ENCODE results near the gene ATP6V1F.

ATP6V1F gene

DNA sequence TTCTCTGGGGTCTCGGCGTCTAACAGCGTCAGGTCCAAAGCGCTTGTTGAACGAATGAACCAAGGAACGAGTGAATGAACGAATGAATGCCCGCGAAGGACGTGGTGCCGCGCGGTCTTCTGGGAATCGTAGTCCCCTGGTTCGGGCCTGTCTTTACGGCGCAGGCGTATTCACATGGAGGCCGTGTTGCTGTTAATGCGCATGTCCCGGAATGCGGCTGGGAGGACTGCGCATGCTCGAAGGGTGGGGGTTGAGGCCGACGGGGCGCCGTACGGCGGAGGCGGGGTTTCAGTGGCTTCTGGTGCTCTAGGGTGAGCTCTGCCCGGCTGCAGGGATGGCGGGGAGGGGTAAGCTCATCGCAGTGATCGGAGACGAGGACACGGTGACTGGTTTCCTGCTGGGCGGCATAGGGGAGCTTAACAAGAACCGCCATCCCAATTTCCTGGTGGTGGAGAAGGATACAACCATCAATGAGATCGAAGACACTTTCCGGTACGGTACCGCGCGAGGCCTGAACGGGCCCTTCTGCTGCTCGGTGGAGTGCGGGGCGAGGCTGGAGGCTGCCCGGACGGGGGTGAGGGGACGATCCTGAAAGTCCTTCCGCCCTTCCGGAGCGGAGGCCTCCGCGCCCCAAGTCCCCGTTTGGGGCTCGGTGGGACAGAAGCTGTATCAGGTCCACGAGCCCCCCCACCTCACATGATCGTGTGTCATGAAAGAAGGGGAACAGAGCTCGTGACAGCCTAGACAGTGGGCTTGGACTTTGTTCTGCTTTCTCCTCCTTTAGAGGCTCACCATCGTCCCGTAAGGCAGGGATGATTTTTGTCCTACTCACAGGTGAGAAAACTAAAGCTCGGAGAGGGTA, at the start of gene ATP6V1F:
Gene ATP6V1F (plus strand): TSS at position 286 of the 862 bp plus-strand sequence. CDS start 49 bp downstream, at position 335.
- TF ChIP-seq GATA2 (IDR thresholded peaks at IDR 0.05; ENCODE audit: low read depth, low read length) = peak; percentile 32; the same call in 1 of the 2 replicates
- TF ChIP-seq GATA3 (IDR thresholded peaks at IDR 0.05; ENCODE audit: low read depth, low read length) = no peak

DNA sequence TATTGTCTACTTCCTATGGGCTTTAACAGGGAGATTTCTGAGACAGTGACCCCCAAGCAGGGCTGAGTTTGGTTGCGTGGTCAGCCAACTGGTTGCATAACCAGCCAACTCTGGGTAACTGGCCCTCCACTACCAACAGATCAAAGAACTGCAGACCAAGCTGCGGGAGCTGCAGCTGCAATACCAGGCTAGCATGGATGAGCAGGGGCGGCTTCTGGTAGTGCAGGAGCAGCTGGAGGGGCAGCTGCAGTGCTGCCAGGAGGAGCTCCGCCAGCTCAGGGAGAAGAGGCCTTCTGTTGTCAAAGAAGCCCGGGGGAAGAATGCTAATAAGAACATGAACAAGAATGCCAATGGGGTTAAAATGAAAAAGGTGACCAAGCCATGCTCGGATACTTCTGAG, 48.2 kb upstream of the ATP6V1F start:
- TF ChIP-seq GATA3 (IDR thresholded peaks at IDR 0.05; ENCODE audit: low read depth, low read length) (no peak), GATA2 (IDR thresholded peaks at IDR 0.05; ENCODE audit: low read depth, low read length) (no peak)

DNA sequence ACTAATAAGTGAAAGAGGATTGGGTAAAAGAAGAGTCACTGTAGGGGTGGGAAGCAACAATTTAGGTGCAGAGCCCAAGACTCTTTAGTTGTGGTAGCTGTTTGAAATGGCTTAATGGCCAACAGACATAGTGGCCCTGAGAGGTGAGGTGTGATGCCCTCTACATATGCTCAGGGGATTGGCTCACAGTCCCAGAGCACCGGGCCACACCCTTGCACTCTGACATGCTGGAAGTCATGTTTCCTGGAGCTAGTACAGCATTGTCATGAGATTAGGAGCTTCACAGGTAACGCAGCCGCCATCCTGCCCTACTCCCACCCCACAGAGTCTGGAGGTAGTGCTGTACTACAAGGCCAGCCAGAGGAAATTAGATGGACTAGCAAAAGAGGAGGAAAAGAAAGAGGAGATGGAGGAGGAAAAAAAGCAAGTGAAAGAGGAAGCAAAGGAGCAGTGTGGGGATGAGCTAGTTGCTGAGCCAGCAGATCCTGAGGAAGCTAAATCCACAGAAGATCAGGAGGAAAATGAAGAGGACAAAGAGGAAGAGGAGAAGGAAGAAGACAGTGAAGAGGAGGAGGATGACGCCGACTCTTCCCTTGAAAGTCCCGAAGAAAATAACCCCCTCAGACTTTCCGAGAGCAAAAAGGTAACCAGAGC, 47.2 kb upstream of the ATP6V1F start:
- TF ChIP-seq GATA2 (IDR thresholded peaks at IDR 0.05; ENCODE audit: low read depth, low read length) (no peak), GATA3 (IDR thresholded peaks at IDR 0.05; ENCODE audit: low read depth, low read length) (no peak)

DNA sequence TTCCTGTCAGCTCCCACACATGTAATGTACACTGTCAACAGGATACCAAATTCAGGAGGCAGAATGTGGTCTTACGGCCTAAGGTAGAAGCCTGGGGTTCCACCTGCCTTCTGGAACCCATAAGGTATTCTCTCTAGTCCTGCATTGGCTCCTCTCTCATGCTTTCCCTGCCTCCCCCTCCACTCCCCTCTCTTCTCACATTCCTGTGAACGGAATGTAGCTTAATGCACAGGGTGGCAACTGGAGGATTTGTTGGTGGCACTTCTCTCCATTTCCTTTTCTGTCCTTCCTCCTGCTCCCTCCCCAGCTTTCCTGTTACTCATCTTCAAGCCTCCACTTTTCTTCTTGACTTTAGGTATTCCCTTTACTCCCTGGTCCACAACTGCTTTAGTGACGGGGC, 44.0 kb upstream of the ATP6V1F start:
- TF ChIP-seq GATA2 (IDR thresholded peaks at IDR 0.05; ENCODE audit: low read depth, low read length) (no peak), GATA3 (IDR thresholded peaks at IDR 0.05; ENCODE audit: low read depth, low read length) (no peak)

DNA sequence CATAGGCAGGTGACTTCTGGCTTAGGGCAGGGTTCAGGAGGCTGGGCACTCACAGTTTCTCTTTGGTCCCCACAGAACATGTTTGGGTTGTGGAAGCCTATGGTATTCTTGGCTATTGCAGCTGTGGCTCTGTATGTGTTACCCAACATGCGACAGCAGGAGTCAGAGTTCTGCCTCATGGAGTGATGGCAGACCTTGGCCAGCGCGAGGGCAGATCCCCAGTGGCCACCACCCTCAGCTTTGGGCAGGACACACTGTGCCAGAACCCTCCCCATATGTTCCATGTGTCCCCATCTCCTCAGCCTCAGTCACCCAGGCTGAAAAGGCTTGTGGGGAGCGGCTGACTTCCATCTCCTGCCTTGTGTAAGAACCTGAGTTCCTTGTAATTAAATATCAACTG, 40.9 kb upstream of the ATP6V1F start:
- no peak for TF ChIP-seq GATA2 (IDR thresholded peaks at IDR 0.05; ENCODE audit: low read depth, low read length)
- TF ChIP-seq GATA3 (IDR thresholded peaks at IDR 0.05; ENCODE audit: low read depth, low read length) = no peak

DNA sequence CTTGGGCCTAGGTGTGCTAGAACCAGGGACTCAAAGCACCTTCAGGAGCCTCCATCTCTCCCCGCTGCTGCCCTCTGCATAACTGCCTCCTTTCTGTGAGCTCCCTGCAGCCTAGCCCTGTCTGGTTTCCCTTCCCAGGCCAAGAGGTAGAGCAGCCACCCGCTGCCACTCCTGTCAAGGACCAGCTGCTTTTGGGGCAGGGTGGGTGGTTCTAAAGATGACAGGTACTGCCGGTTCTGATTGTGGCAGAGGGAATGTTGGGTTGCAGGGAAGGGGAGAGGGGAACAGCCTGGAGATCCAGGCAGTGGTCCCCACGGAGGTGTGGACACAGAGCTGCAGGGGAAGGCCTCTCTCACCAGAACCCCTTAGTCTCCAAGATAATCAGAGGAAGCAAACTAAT, 36.1 kb upstream of the ATP6V1F start:
- TF ChIP-seq GATA2 (IDR thresholded peaks at IDR 0.05; ENCODE audit: low read depth, low read length) (no peak), GATA3 (IDR thresholded peaks at IDR 0.05; ENCODE audit: low read depth, low read length) (no peak)

DNA sequence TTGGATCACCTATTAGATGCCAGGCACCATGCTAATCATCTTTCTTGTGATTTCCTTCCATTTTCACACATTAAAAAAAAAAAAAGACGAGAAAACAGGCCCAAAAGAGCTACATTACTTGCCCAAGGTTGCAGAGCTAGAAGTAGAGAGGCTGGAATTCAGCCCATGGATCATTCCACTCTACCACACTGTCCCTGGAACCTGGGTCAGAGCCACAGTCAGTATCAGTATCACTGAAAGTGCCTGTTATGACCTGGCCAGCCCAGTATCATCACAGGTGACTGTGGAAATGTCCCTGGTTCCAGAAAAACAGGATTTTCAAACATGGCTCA, 35.8 kb upstream of the ATP6V1F start:
- no peak for TF ChIP-seq GATA3 (IDR thresholded peaks at IDR 0.05; ENCODE audit: low read depth, low read length)
- no peak for TF ChIP-seq GATA2 (IDR thresholded peaks at IDR 0.05; ENCODE audit: low read depth, low read length)

GRCh38 chr7:128827248-128827958, 35.3 kb upstream of the ATP6V1F start:
- no peak for TF ChIP-seq GATA3 (IDR thresholded peaks at IDR 0.05; ENCODE audit: low read depth, low read length)
- TF ChIP-seq GATA2 (IDR thresholded peaks at IDR 0.05; ENCODE audit: low read depth, low read length) = no peak

- no peak for TF ChIP-seq GATA2 (IDR thresholded peaks at IDR 0.05; ENCODE audit: low read depth, low read length)
- no peak for TF ChIP-seq GATA3 (IDR thresholded peaks at IDR 0.05; ENCODE audit: low read depth, low read length)
Measured at GRCh38 chr7:128827971-128828711, 34.5 kb upstream of the ATP6V1F start.

DNA sequence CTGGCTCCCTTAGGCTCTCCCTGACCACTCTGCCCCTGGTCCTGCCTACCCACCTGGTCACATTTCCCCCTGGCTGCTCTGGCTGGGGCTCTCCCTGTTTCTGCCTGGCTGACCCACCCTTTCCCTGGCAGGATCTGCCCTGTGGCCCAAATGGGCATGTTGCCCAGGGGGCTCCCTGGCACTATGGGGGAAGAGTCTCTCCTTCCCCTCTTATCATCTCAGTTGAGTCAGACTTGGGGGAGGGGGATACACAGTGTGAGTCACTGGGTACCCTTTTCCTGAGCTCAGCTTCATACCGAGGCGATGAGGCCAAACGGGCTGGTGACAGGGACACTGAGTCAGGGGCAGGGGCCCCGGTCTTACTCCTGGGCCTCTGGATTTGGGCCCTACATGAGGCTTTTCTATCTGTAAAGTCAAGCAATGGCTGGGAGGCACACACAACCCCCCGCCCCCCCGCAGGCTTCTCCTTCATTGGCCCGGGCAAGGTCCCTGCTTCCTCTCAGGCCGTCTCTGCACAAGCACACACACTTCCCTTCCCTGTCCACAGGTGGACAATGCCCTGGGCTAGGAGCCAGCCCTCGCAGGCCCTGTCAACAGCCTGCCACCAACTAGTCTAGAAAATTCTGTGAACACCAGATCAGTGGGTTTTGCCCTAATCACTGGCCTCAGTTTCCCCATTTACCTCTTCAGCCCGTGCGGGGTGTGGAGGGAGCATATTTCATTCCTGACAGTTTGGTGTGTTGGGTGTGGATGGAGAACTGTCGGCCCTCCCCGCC, 33.1 kb upstream of the ATP6V1F start:
- no peak for TF ChIP-seq GATA3 (IDR thresholded peaks at IDR 0.05; ENCODE audit: low read depth, low read length)
- TF ChIP-seq GATA2 (IDR thresholded peaks at IDR 0.05; ENCODE audit: low read depth, low read length) = no peak

DNA sequence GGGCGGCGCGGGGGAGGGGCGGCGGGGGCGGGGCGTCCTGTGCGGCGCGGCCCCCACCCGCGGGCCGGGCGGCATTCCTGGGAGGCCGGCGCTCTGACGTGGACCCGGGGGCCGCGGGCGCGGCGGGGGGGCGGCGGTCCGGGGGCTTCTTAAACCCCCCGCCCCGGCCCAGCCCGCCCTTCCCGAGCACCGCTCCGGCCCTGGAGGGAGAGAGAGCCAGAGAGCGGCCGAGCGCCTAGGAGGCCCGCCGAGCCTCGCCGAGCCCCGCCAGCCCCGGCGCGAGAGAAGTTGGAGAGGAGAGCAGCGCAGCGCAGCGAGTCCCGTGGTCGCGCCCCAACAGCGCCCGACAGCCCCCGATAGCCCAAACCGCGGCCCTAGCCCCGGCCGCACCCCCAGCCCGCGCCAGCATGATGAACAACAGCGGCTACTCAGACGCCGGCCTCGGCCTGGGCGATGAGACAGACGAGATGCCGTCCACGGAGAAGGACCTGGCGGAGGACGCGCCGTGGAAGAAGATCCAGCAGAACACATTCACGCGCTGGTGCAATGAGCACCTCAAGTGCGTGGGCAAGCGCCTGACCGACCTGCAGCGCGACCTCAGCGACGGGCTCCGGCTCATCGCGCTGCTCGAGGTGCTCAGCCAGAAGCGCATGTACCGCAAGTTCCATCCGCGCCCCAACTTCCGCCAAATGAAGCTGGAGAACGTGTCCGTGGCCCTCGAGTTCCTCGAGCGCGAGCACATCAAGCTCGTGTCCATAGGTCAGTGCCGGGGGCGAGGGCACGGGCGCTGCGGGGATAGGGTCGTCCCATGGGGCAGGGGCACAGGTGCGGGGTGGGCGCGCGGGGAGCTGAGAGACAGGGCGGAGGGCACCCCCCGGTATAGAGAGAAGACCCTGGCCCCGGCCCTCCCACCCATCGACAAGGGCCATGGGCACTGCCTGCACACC, 32.2 kb upstream of the ATP6V1F start, which contains the start of gene FLNC:
Gene FLNC (plus strand): TSS at position 176 of the 947 bp plus-strand sequence. CDS start 232 bp downstream, at position 408.
- no peak for TF ChIP-seq GATA3 (IDR thresholded peaks at IDR 0.05; ENCODE audit: low read depth, low read length)
- no peak for TF ChIP-seq GATA2 (IDR thresholded peaks at IDR 0.05; ENCODE audit: low read depth, low read length)

All from SH-SY5Y (cell line).